CD4-positive, alpha-beta T cell treated with Interleukin-4 for 1 hour (primary cell): ENCODE data around the gene CYP26B1.
"Not testable (repeated sequence)": the region's sequence is repeated elsewhere in the genome, so short reads cannot be mapped to it uniquely, and the experiment has no call there.

Source experiments
- DNase-seq, 2 donors: peaks; one replicate each; pipeline ENCODE4 v3.0.0-alpha.2; 2020 to 2022

CYP26B1 gene

DNA sequence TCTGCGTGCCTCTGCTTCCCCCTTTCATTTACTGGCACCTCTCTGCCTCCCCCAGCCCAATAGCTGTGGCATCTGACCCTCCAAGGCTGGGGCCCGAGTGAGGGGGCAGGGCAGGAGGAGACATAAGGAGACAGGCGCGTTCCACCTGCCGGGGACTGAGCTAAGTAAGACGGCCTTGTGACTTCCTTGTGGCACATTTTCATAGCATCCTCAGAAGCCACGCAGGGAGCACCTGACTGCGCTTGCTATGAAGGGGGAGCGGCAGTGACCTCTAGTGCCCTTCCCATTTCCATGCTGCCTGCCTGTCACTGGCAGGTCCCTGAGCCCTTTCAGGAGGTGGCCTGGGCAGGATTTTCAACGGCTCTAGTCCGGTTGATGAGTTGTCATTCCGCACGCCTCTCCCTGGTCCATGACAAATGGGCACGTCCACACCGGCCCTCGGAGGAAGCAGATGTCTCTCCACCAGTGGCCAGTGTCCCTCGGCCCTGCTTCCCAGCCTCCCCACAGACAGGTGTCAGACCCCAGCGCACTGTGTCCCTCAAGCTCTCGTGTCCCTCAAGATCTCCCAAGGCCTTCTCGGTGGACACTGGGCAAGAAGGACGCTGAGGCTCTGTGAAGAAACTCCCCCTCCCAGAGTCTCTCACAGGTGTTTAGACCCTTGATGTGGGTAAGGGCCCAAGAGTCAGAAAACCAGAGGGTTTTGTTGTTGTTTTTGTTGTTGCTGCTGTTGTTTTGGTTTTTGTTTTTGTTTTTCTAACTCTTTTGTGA lies 42.7 kb downstream of the CYP26B1 start:
- no peak for DNase-seq

DNA sequence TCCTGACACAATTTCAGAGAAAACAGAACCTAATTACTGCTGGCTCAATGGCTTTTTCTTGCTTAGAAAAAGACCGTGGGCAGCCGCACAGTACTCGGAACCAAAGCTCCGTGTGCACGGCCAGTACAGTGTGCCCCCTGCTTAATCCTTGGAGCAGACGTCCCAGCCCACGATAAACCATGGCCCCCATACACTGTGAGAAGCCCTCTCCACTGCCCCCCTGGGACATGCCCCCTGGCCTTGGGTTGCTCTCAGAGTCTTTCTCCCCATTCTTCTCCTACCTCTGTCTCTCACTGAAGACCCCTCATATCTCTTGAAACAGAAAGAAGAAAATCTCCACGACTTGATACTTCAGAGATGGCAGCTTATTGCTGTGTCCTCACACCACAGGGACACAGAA lies 44.0 kb downstream of the CYP26B1 start:
- DNase-seq: no peak

DNA sequence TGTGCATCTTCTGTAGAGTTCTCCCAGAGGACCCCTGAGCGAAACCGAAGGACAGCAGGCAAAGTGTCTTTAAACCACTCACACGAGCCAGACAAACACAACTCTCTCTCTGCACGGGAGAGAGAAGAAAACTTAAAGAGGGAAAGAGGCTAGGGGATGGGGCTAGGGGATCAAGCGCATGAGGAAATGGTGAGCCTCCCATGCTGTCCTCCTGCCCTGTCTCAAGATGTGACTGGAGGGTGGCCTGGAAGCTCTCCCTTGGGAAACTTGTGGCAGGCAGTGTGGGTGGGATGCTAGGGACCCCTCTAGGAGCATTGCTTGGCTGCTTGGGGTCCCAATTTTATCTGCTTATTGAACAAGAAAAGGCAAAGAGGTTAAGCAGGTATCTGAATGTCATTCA lies 44.5 kb downstream of the CYP26B1 start:
- no peak for DNase-seq

DNA sequence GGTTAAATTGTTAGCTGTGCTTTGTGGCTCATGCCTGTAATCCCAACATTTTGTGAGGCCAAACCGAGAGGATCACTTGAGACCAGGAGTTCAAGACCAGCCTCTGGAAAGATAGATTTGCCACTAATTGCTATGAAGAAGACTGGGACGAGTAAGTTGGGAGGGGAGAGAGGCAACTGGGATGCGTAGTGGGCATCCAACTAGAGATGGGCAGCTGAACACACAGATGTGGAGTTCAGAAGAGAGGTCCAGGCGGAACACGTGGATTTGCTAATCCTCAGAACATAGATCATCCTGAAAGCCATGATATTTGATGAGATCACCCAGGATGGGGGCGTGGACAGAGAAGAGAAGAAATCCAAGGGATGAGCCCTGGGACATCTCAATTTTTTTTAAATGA lies 48.7 kb downstream of the CYP26B1 start:
- no peak for DNase-seq

DNA sequence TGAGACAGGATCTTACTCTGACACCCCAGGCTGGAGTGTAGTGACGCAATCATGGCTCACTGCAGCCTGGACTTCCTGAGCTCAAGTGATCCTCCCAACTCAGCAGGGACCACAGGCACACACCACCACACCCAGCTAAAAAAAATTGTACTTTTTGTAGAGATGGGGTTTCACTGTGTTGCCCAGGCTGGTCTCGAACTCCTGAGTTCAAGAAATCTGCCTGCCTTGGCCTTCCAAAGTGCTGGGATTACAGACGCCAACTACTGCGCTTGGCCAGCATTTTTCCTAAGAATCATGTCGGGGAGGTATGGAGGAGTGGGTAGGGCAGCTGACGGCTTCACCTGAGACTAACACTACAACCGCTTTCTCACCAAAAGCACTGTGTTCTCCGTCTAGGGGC lies 50.4 kb downstream of the CYP26B1 start:
- no peak for DNase-seq

DNA sequence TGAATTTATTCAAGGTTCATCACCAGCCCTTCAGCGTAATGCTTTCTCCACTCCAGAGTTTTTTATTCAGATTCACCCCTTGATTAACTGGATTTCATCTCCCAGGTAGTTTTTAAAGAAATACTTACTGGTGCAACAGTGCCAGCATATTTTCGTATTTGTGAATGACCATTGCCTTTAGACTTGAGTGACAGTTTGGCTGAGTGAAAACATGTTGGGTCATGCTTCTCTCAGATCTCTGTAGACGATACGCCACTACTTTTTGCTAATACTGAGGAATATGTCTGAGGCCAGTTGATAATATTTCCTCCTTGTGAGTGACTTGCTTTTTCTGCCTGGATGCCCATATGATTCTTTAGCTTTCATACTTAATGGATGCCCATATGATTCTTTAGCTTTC lies 51.5 kb downstream of the CYP26B1 start:
- DNase-seq: no peak

DNA sequence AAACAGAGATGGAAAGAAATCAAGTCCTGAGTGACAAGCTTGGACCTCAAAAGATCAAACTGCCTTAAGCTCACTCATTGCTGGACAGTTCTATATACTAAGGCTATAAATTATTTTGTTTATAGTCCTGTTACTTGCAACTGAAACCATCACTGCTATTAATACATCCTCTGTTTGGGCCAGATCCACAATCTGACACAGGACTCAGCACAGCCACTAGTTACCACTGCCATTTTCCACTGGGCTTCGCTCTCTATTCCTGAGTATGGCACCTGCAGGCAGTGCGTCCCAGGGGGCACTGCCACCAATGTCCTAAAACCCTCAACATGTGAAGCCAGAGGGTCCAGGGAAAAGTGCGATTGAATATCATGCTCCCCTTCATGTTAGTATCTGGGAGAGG lies 52.3 kb downstream of the CYP26B1 start:
- no peak for DNase-seq

DNA sequence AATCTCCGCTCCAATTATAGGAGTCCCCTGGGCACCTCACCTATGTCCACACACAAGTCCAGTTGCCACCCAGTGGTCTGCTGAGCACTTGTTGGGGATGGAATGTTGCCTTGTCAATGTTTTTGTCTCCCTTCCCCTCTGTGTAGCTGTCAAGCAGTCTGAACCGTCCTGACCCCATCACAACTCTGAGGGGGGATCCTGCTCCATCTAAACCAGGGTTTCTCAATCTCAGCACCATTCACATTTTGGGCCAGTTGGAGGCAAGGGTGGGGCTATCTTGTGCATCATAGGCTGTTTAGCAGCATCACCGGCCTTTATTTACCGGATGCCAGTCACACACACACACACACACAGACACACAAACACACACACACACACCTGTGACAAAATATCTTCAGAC lies 53.0 kb downstream of the CYP26B1 start:
- no peak for DNase-seq

DNA sequence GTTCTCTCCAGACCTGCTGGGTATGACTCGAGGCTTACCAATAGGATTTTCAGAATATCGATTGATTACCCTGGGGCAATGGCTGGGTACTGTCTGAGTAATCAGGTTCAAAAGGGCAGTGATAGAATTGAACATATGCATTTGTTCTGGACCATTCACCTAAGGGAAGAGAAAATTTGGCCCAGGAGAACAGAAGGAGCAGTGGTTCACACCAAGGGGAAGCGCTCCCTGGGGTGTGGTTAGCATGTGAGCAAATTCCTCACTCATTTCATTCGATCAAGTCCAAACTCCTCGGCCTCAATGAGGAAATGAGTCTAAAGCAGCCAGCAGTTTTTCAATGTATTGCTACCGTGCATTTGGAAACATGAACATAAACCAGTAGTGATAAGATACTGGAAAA lies 55.6 kb downstream of the CYP26B1 start:
- DNase-seq: no peak

DNA sequence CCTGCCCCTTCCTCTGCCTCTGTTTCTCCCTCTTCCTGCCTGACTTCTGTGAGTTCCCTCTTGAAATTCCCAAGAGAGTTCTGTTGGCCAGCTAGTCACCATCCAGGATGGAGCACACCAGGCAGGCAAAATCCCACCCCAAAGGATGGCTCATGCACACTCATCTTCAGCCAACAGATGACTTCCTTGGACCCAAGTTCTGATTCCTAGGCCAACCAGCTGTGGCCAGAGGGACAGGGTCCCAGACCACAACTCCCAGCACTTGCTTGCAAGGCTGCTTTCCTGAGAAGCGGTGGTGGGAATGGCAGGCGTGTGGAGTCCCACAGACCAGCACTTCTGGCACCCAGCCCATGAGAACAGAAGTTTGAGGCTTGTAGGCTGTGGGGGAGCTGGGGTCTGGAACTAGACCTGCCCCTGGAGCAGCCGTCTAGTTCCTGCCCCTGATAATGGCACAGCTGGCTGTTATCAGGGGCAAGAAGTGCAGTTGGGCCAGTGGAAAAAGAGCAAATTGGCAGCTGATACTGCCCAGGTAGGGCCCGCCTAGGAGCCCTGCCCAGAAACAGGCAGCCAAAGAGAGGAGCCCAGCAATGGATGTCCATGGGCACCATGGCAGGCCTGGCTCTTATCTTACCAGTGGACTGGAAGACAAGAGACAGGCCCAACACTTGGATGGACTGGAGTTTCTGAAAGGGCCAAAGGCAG lies 56.7 kb downstream of the CYP26B1 start:
- no peak for DNase-seq

DNA sequence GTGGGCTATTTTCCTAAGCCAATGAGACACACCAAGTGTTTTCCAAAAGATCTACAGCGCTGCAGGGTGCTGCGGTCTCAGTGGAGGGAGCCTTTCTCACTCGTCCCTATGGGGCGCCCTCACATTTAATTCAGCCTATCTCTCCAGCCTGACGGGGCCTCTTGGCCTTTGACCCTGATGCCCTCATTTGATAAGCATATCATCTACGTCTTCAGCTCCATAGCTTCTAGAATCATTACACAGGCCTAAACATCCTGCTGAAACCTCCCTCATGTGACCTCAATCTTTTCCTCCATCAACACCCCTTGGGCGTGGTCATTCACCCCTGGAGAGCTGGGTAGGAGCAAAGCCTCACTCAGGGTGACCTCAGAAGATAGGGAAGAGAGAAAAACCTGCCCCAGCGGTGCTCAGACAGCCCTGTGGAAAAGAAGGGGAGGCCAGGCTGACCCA lies 57.4 kb downstream of the CYP26B1 start:
- no peak for DNase-seq

DNA sequence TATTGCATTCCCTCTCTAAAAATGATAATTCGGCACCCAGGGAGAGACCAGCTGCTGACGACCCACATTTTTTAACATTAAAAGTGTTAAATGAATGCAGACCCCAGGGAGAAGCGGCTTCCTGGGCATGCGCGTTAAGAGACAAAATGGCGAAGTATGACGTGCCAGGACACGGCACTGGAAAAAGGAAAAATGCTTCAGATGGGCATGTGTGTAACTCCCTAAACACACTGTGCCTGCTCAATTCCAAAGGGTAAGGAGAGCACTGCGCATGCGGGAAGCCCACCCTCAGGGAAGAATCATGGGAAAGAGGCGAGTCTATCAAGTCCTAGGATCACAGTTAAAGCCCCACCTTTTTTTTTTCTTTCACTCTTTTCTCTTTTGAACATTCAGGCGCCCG lies 58.1 kb downstream of the CYP26B1 start:
- DNase-seq: no peak

DNA sequence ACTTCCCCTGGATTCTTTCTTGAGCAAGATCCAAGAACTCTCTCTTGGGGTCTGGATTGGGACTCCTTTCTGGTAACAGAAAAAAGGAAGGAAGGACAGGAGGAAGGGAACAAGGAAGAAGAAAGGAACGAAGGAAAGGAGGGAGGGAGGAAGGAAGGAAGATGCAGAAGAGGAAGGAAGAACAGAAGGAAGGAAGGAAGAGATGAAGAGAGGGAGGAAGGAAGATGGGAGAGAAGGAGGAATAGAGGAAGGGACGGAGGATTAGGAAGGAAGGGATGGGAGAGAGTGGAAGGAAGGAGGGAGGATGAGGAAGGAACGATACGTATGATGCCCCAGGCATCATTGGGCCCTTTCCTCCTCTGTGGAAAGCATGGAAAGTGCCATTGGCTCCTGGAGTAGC lies 58.6 kb downstream of the CYP26B1 start:
- DNase-seq: no peak

DNA sequence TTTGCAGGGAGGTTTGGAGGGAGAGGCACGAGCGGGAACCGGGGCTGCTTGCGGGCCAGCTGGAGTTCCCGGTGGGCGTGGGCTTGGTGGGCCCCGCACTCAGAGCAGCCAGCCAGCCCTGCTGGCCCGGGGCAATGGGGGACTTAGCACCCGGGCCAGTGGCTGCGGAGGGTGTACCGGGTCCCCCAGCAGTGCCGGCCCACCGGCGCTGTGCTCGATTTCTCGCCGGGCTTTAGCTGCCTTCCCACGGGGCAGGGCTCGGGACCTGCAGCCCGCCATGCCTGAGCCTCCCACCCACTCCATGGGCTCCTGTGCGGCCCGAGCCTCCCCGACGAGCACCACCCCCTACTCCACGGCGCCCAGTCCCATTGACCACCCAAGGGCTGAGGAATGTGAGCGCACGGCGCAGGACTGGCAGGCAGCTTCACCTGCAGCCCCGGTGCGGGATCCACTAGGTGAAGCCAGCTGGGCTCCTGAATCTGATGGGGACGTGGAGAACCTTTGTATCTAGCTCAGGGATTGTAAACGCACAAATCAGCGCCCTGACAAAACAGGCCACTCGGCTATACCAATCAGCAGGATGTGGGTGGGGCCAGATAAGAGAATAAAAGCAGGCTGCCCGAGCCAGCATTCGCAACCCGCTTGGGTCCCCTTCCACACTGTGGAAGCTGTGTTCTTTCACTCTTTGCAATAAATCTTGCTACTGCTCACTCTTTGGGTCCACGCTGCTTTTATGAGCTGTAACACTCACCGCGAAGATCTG lies 60.6 kb downstream of the CYP26B1 start:
- DNase-seq: not testable (repeated sequence)

DNA sequence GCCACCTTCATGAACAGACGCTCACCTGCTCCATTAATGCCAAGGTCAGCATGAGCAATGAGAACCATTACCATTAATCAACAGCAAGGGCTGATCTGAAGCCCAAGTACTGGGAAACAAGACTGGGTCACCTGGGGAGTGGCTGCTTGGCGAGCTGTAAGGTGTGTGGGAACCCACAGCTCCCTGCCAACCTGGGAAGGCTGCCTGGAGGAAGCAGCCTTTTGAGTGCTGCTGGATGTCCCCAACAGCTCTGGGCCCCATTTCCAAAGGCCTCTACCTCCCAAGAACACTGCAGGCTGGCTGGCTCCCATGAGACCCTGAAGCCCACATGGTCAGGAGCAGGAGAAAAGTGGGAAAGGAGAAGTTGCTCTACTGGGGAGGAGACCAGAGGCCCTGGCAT lies 62.1 kb downstream of the CYP26B1 start:
- no peak for DNase-seq

DNA sequence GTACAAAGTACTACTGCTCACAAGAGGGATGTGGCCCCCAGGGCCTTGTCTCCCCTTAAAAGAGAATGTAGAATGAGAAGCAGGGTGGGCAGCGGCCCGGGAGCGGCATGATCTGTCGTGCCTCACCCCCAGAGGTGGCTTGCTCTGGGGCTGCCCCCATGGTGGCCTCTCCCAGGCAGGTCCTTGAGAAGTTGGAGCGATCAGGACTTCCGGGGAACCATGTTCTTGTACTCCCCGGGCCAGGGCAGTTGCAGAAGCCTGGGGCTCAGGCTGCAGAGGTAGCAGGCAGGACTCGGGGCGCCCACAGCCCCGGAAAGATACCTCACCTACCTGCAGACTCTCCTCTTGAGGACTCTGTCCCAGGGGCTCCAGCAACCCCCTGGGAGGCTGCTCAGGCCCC lies 62.6 kb downstream of the CYP26B1 start:
- no peak for DNase-seq

DNA sequence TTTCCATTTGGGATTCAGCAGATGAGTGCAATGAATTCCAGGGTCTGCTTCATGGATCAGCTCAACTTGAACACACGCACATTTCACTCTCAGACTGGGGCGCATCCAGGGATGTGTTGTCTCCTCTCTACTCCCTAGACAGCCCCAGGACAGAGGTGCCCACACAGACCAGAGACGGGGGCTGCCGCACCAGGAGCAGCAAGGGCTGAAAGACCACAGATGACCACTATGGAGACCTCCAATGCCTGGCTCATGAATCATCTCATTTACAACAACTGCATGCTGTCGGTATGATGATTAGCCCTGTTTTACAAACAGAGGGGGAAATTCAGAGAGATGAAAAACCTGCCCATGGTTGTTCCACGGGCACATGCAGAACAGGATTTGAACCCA lies 63.1 kb downstream of the CYP26B1 start:
- no peak for DNase-seq

DNA sequence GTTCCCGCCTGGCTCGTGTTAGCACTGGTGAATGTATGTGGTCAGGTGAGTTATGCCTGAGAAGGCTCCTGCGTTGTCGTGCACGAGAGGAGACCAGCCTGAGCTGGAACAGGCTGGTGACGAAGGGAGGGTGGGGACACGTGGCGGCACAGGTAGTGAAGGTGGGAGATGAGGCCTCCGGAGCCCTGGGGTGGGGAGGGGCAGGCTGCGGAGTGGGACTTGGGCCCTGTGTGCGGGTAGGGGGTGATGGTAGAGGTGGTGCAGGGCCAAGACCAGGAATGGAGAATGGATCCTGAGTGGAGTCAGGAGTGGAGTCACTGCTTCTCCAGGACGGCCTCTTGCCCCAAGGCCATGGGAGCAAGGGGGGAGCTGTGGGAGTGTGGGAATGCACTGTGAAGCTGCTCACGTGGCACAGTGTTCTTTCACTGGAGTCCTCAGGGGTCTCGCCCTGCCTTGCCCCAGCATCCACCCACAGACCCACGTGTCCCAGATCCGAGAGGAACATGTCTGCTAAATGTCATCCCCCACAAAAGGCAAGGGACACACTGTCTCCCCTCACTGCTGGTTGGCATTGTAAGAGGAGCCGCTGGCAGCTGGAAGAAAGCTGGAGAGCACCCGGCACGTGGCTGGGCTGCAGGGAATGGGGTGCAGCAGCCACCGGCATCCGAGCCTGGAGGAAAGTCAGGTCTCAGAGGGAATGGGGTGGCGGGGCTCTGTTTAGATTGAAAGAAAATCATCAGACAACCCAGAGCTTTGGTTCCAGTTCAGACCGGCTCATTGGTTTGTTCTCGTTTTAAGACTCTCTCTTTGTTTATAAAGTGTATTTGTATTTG lies 63.7 kb downstream of the CYP26B1 start:
- no peak for DNase-seq

DNA sequence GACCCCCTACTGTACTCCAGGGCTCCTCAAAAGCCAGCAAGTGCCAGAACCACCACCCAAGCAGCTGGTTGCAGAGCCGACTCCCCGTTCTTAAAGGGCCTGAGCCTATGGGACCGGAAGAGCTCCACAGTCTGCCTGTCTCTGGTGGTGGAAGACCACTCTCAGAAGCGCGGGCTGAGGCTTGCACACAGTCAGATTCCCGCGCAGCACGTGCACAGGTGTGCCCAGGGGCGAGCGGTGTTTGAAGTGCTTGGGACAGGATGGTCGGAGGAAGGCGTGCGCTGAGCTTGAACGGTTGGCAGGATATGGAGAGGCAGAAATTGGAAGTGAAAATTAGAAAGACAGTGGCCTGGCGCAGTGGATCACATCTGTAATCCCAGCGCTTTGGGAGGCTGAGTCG lies 64.8 kb downstream of the CYP26B1 start:
- no peak for DNase-seq

DNA sequence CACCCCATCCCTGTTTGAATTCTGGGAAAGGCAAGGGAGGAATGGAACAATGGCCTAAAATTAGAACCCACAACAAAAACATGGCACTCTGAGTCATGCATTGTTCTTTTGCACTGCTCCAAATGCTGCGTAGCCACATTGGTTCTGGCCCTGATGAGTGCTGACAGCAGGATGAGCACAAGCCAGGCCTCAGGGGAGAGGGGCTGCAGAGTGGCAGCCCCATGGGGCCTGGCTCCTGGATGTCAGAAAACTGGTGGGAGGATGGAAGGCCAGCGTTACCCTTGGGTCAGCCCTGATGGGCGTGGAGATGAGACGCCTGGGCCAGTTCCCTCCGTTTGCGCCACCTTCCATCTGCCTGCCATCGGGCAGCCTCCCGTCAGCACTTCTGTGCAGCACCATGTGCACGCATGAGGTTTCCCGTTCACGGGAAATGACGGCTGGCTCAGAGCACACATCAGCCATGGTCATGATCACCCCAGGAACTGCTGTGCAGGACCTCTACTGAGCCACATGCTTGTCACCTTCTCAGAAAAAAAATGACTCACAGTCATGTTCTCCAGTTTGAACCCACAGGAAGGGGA lies 65.6 kb downstream of the CYP26B1 start:
- no peak for DNase-seq

DNA sequence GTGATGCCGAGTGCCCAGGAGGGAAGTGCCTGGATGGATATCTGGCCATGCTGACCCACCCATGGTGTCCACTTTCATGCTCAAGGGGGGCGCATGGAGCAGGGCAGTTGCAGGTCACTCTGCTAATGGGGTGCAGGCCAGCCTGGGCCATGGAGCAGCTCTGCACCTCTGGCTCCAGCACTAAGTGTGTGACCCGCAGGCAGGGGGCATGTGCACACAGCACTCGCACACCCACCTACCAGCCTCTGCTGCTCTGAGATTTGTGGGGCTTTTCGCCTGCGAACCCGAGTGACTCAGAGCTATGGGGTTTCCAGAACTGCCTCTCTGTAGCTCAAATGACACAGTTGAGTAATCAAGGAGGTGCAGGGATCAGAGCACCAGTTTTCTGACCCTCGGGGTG lies 66.2 kb downstream of the CYP26B1 start:
- DNase-seq: no peak

DNA sequence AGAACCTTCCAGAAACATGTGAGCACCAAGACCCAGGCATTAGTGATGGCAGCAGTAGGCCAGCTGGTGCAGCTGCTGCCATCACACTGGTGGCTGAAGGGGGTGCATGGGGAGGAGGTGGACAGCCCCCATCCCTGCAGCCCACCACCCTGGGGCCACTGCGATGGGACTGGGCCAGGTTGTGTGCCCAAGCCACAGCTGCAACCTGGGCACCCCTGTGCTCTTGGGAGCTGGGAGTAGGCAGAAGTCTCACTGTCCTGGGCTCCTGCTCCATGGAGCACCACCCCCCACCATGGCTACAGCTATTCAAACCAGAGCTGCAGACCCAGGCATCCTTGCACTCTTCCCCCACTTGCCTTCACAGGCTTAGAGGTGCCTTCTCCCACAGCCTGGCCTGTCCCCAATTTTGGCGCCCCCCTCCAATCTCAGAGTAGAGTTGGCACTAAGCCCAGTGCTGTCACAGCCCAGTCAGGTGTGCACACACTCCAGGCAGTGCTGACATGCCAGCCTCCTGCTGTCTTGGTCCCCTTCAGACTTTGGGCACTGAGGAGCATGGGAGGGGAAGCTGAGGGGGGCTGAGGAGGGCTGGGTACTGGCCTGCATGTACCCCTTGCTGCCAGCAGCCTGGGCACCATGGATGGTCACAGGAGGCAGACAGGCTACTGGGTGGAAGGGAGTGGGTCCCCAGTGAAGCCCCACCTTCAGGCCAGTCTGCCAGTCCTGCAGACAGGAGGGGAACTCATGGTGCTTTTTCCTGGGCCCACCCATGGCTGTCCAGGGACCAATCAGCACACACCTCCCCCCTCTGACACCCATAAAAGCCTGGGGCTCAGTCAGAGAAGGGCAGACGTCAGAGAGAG lies 67.1 kb downstream of the CYP26B1 start:
- DNase-seq: no peak
